ENCODE results near the gene TMEM35B.

Gene TMEM35B

GRCh38 chr1:34977858-34978257, 7.3 kb downstream of the TMEM35B start:
- DNase-seq (ENCODE audit: low read depth in 2 of 2), result no peak
- H3K4me3 ChIP-seq (replicated peaks in 1 of 2; ENCODE audit: low read depth in 2 of 2, low read length in 2 of 2), result no peak overlapping the region
- no peak for TF ChIP-seq CTCF (IDR thresholded peaks at IDR 0.05; ENCODE audit: low read depth, low read length)

GRCh38 chr1:34977210-34977471, 8.0 kb downstream of the TMEM35B start:
- no peak for DNase-seq (ENCODE audit: low read depth in 2 of 2)
- TF ChIP-seq CTCF (IDR thresholded peaks at IDR 0.05; ENCODE audit: low read depth, low read length), result no peak
- no peak overlapping the region for H3K4me3 ChIP-seq (replicated peaks in 1 of 2; ENCODE audit: low read depth in 2 of 2, low read length in 2 of 2)

GRCh38 chr1:34976384-34977209, 8.6 kb downstream of the TMEM35B start:
- no peak for DNase-seq (ENCODE audit: low read depth in 2 of 2)
- no peak for TF ChIP-seq CTCF (IDR thresholded peaks at IDR 0.05; ENCODE audit: low read depth, low read length)
- H3K4me3 ChIP-seq (replicated peaks in 1 of 2; ENCODE audit: low read depth in 2 of 2, low read length in 2 of 2), result no peak overlapping the region

GRCh38 chr1:34975771-34976170, 9.4 kb downstream of the TMEM35B start:
- DNase-seq (ENCODE audit: low read depth in 2 of 2), result no peak
- no peak for TF ChIP-seq CTCF (IDR thresholded peaks at IDR 0.05; ENCODE audit: low read depth, low read length)
- H3K4me3 ChIP-seq (replicated peaks in 1 of 2; ENCODE audit: low read depth in 2 of 2, low read length in 2 of 2), result no peak overlapping the region

GRCh38 chr1:34975338-34975737, 9.8 kb downstream of the TMEM35B start:
- no peak overlapping the region for H3K4me3 ChIP-seq (replicated peaks in 1 of 2; ENCODE audit: low read depth in 2 of 2, low read length in 2 of 2)
- no peak for DNase-seq (ENCODE audit: low read depth in 2 of 2)
- no peak for TF ChIP-seq CTCF (IDR thresholded peaks at IDR 0.05; ENCODE audit: low read depth, low read length)

- no peak overlapping the region for H3K4me3 ChIP-seq (replicated peaks in 1 of 2; ENCODE audit: low read depth in 2 of 2, low read length in 2 of 2)
- TF ChIP-seq CTCF (IDR thresholded peaks at IDR 0.05; ENCODE audit: low read depth, low read length), result no peak
- DNase-seq (ENCODE audit: low read depth in 2 of 2), result no peak
These were observed 10.5 kb downstream of the TMEM35B start for GRCh38 chr1:34974626-34975025.

GRCh38 chr1:34973326-34973725, 11.8 kb downstream of the TMEM35B start:
- TF ChIP-seq CTCF (IDR thresholded peaks at IDR 0.05; ENCODE audit: low read depth, low read length), result no peak
- DNase-seq (ENCODE audit: low read depth in 2 of 2), result no peak
- no peak overlapping the region for H3K4me3 ChIP-seq (replicated peaks in 1 of 2; ENCODE audit: low read depth in 2 of 2, low read length in 2 of 2)

Measured in cardiac fibroblast (primary cell).